CD1c-positive myeloid dendritic cell (primary cell): ENCODE measurements around the gene PALD1.

Experiments
- DNase-seq: peaks from one replicate; pipeline ENCODE4 v3.0.0-alpha.2; 2016; ENCODE audit errors: extremely low spot score

Gene PALD1

GRCh38 chr10:70457759-70458305 is 20.7 kb upstream of the PALD1 start:
- peak; percentile 65 for DNase-seq

- DNase-seq, result peak; percentile 82
Observed at GRCh38 chr10:70458329-70459060, 20.1 kb upstream of the PALD1 start.

- DNase-seq, result peak; percentile 52
Observed at GRCh38 chr10:70459061-70459773, 19.4 kb upstream of the PALD1 start.

GRCh38 chr10:70459774-70460490 is 18.6 kb upstream of the PALD1 start:
- no peak for DNase-seq

GRCh38 chr10:70461397-70462348 is 16.9 kb upstream of the PALD1 start:
- peak; percentile 59 for DNase-seq

- no peak for DNase-seq
Observed at GRCh38 chr10:70462349-70462984, 16.1 kb upstream of the PALD1 start.

GRCh38 chr10:70465278-70465677 is 13.3 kb upstream of the PALD1 start:
- no peak for DNase-seq

- no peak for DNase-seq
Observed at GRCh38 chr10:70465832-70466231, 12.7 kb upstream of the PALD1 start.

- DNase-seq, result no peak
Observed at GRCh38 chr10:70466951-70467350, 11.6 kb upstream of the PALD1 start.

GRCh38 chr10:70472799-70473454 is 5.6 kb upstream of the PALD1 start:
- DNase-seq, result no peak

GRCh38 chr10:70474780-70475179 is 3.8 kb upstream of the PALD1 start:
- no peak for DNase-seq

- DNase-seq, result no peak
Observed at GRCh38 chr10:70475661-70476060, 2.9 kb upstream of the PALD1 start.

GRCh38 chr10:70476249-70477035 is 2.1 kb upstream of the PALD1 start:
- no peak for DNase-seq

- peak; percentile 66 for DNase-seq
Observed at GRCh38 chr10:70477661-70478162, 855 bp upstream of the PALD1 start.

- DNase-seq, result no peak
Observed at GRCh38 chr10:70479165-70479581, 606 bp downstream of the PALD1 start.

- no peak for DNase-seq
Observed at GRCh38 chr10:70479626-70480238, 1.2 kb downstream of the PALD1 start.

- peak; percentile 43 for DNase-seq
Observed at GRCh38 chr10:70480239-70480861, 1.8 kb downstream of the PALD1 start.

- no peak for DNase-seq
Observed at GRCh38 chr10:70481105-70481504, 2.5 kb downstream of the PALD1 start.
